IMR-90 (cell line): Measurements from ENCODE around the gene ALDOA. TPM values are rescaled to one million over a fixed set of nuclear protein-coding genes. Genes with fewer than 3 reads are reported as not detected.
"Not testable (repeated sequence)": the region's sequence is repeated elsewhere in the genome, so short reads cannot be mapped to it uniquely, and the experiment has no call there.

Experiments
- ATAC-seq: fragments of 200-7000 bp; cut with Tn5 transposase; 2 replicates; pipeline ENCODE4 v1.9.1; 2020; ENCODE audit warnings: low read depth, mild to moderate bottlenecking, moderate library complexity
- BruUV-seq: library from RNA; stranded (reverse); fragments of 400-500 nt; replicated peaks from 2 replicates; lab custom pipeline; 2021; lab: Mats Ljungman, UMichigan
- CTCF ChIA-PET: fragments of 300-600 bp; formaldehyde crosslinking; extraction: SDS; loops from one replicate; lab custom pipeline; 2021; ENCODE audit warnings: antibody characterized with exemption; lab: Yijun Ruan, JAX
- POLR2A ChIA-PET: fragments of 300-600 bp; sonication (Branson Sonifier 250); formaldehyde crosslinking; loops from one replicate; lab custom pipeline; 2022; ENCODE audit warnings: antibody characterized with exemption; ENCODE audit not compliant: unreplicated experiment; lab: Charles Lee
- DNase-seq: peaks from one replicate; pipeline ENCODE4 v3.0.0; 2013
- H2AFZ ChIP-seq: replicated peaks from 2 replicates; pipeline ENCODE3; 2013; ENCODE audit warnings: low read length, mild to moderate bottlenecking; ENCODE audit not compliant: poor library complexity
- H2AK5ac ChIP-seq: 2 replicates; pipeline ENCODE4 v1.6.1; 2013; ENCODE audit warnings: low read depth, low read length, inconsistent platforms
- H2AK9ac ChIP-seq: replicated peaks from 2 replicates; pipeline ENCODE3; 2013; ENCODE audit warnings: mild to moderate bottlenecking, low read depth, low read length, moderate library complexity; ENCODE audit not compliant: poor library complexity
- H2BK120ac ChIP-seq: 2 replicates; pipeline ENCODE4 v1.6.1; 2013; ENCODE audit warnings: low read depth, low read length, inconsistent platforms
- H2BK15ac ChIP-seq: 3 replicates; pipeline ENCODE4 v1.6.1; 2013; ENCODE audit warnings: low read depth, low read length, inconsistent platforms
- H2BK20ac ChIP-seq: 2 replicates; pipeline ENCODE4 v1.6.1; 2013; ENCODE audit warnings: low read depth, mild to moderate bottlenecking, inconsistent platforms, low read length, moderate library complexity
- H2BK5ac ChIP-seq: 2 replicates; pipeline ENCODE4 v1.6.1; 2013; ENCODE audit warnings: mild to moderate bottlenecking, low read depth, low read length, inconsistent platforms; ENCODE audit not compliant: poor library complexity, severe bottlenecking
- H3K14ac ChIP-seq: replicated peaks from 2 replicates; pipeline ENCODE4 v1.6.1; 2013; ENCODE audit warnings: low read depth, low read length, inconsistent platforms
- H3K18ac ChIP-seq: 2 replicates; pipeline ENCODE4 v1.6.1; 2013; ENCODE audit warnings: low read depth, low read length, control low read depth
- H3K23ac ChIP-seq: 2 replicates; pipeline ENCODE4 v1.6.1; 2013; ENCODE audit warnings: low read depth, low read length, inconsistent platforms
- H3K27ac ChIP-seq: 2 replicates; pipeline ENCODE4 v1.5.1; 2013; ENCODE audit warnings: mild to moderate bottlenecking, control low read depth, low read length; ENCODE audit not compliant: insufficient read depth
- H3K27me3 ChIP-seq: 2 replicates; pipeline ENCODE4 v1.6.1; 2013; ENCODE audit warnings: low read length; ENCODE audit not compliant: control insufficient read depth, insufficient read depth
- H3K36me3 ChIP-seq: 2 replicates; pipeline ENCODE4 v1.6.1; 2013; ENCODE audit warnings: low read length, mixed read lengths; ENCODE audit not compliant: control insufficient read depth, insufficient read depth
- H3K4ac ChIP-seq: 2 replicates; pipeline ENCODE4 v1.6.1; 2013; ENCODE audit warnings: low read depth, low read length, inconsistent platforms
- H3K4me1 ChIP-seq: 2 replicates; pipeline ENCODE4 v1.6.1; 2013; ENCODE audit warnings: low read length, mixed read lengths; ENCODE audit not compliant: control insufficient read depth, insufficient read depth
- H3K4me2 ChIP-seq: 2 replicates; pipeline ENCODE4 v1.6.1; 2013; ENCODE audit warnings: low read depth, mild to moderate bottlenecking, control low read depth, low read length, moderate library complexity
- H3K4me3 ChIP-seq: 2 replicates; pipeline ENCODE4 v1.5.1; 2013; ENCODE audit warnings: low read depth, mild to moderate bottlenecking, control low read depth, low read length, moderate library complexity; ENCODE audit not compliant: insufficient read depth
- H3K56ac ChIP-seq: 2 replicates; pipeline ENCODE4 v1.6.1; 2013; ENCODE audit warnings: low read length, inconsistent platforms; ENCODE audit not compliant: insufficient read depth; ENCODE audit errors: extremely low read depth
- H3K79me1 ChIP-seq, 2 experiments: 2 replicates each; pipeline ENCODE4 v1.6.1; 2013; ENCODE audit warnings: low read length in 2 of 2, inconsistent platforms in 1 of 2, low read depth in 1 of 2
- H3K9ac ChIP-seq: 2 replicates; pipeline ENCODE4 v1.6.1; 2013; ENCODE audit warnings: low read depth, low read length, control low read depth
- H3K9me1 ChIP-seq: 2 replicates; pipeline ENCODE4 v1.6.1; 2013; ENCODE audit warnings: low read length, inconsistent platforms; ENCODE audit not compliant: insufficient read depth
- H3K9me3 ChIP-seq: 2 replicates; pipeline ENCODE4 v1.6.1; 2013; ENCODE audit warnings: low read length; ENCODE audit not compliant: control insufficient read depth, insufficient read depth
- H4K20me1 ChIP-seq: 2 replicates; pipeline ENCODE4 v1.6.1; 2013; ENCODE audit warnings: low read length, inconsistent platforms; ENCODE audit not compliant: insufficient read depth
- H4K5ac ChIP-seq: 2 replicates; pipeline ENCODE4 v1.6.1; 2013; ENCODE audit warnings: mild to moderate bottlenecking, low read depth, low read length, control low read depth
- H4K8ac ChIP-seq, 2 experiments: 2 replicates each; pipeline ENCODE4 v1.6.1; 2013; ENCODE audit warnings: low read depth in 2 of 2, low read length in 2 of 2, control low read depth in 1 of 2, inconsistent platforms in 1 of 2
- H4K91ac ChIP-seq: 2 replicates; pipeline ENCODE4 v1.6.1; 2013; ENCODE audit warnings: low read depth, low read length, inconsistent platforms; ENCODE audit not compliant: insufficient read depth
- BHLHE40 ChIP-seq: fragments of 150-350 bp; IDR thresholded peaks from 2 replicates; pipeline ENCODE4 v1.6.1; 2016; ENCODE audit warnings: mild to moderate bottlenecking, low read depth, low read length
- CHD1 ChIP-seq: IDR thresholded peaks from 2 replicates; pipeline ENCODE4 v1.6.1; 2012; ENCODE audit warnings: low read depth, low read length, improper control_type of control experiment
- POLR2A ChIP-seq: IDR thresholded peaks from 2 replicates; pipeline ENCODE4 v1.6.1; 2012; ENCODE audit warnings: mild to moderate bottlenecking, low read depth, low read length
- RAD21 ChIP-seq: IDR thresholded peaks from 2 replicates; pipeline ENCODE4 v1.6.1; 2012; ENCODE audit warnings: low read length, improper control_type of control experiment
- WGBS, 2 experiments: methylation state at CpG; one replicate each; pipeline versions ENCODE4 v1.1.5 to v1.1.7; 2013; ENCODE audit warnings: missing lambda C conversion rate in 2 of 2; ENCODE audit not compliant: insufficient read length in 1 of 2; ENCODE audit errors: extremely low coverage in 2 of 2; 5-methylcytosine and 5-hydroxymethylcytosine counted together
- dilution Hi-C: fragments of 300-500 bp; cut with HindIII; formaldehyde crosslinking; loops from one replicate; pipeline ENCODE4 v1.14.3; 2018; ENCODE audit warnings: low sequenced_read_pairs; ENCODE audit not compliant: unreplicated experiment
- in situ Hi-C: fragments of 300-500 bp; cut with MboI; formaldehyde crosslinking; loops from 3 replicates; pipeline ENCODE4 v1.14.3; 2019; ENCODE audit warnings: low sequenced_read_pairs, inconsistent platforms, mixed read lengths
- intact Hi-C: fragments of 100-400 bp; cut with micrococcal nuclease; formaldehyde crosslinking; loops from 2 replicates; pipeline ENCODE4 v1.10.0; 2022
- polyA plus RNA-seq, 3 experiments: library from polyadenylated mRNA; depleted of rRNA; stranded (reverse); fragments of >200 nt; gene quantifications; 2 replicates each; pipeline ENCODE4 v1.2.3, GENCODE V29; 2012; ENCODE audit warnings: low replicate concordance in 1 of 3
- total RNA-seq: library from RNA; depleted of rRNA; stranded (reverse); fragments of >200 nt; gene quantifications from 2 replicates; pipeline ENCODE4 v1.2.3, GENCODE V29; 2012
- TF ChIP-seq, protein P1 (sequence below): conservative IDR thresholded peaks from 2 replicates; pipeline ENCODE4 v1.5.1; 2012; ENCODE audit warnings: mild to moderate bottlenecking, low read depth, low read length, improper control_type of control experiment
- TF ChIP-seq, protein P2 (sequence below): fragments of 150-350 bp; IDR thresholded peaks from 2 replicates; pipeline ENCODE4 v1.6.1; 2016; ENCODE audit warnings: low read depth, mild to moderate bottlenecking, low read length, moderate library complexity, borderline replicate concordance

Gene ALDOA
- total and polyA plus RNA-seq, 2 of the 4 experiments (the other 2 are of a cell fraction), result 1,697 to 1,990 TPM

DNA sequence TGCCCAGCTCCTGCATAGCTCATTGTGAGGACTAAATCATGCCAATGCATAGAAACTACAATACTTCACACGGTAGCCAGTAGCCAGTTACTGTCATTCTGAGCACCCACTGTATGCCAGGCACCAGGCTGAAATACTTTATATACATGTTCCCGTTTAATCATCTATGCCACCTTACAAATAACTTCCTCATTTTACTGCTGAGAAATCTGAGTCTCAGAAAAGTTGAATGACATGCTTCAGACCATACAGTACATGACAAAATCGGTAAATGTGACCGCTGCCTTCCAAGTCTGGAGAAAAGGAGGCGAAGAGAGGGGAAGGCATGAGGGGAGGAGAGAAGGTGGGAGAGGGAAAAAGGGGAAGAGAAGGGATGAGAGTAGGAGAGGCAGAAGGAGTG is 25.3 kb upstream of the ALDOA start:
- H4K20me1 ChIP-seq, result no peaks in the 10 kb centered on the region
- POLR2A ChIA-PET, result no interaction called here
- no peak overlapping the region for H3K4ac ChIP-seq
- CTCF ChIA-PET, result interaction anchor here (1.4 kb wide), 1 partner anchor 8 kb away, joined by 6 read pairs; no protein-coding TSS in a partner anchor
- H3K9me1 ChIP-seq, result peaks cover 1% of the 10 kb centered on the region
- DNase-seq (no peak), ATAC-seq (no peak)
- no peak overlapping the region for H2BK120ac ChIP-seq
- no peak overlapping the region for H3K23ac ChIP-seq
- H3K27me3 ChIP-seq, result peaks cover 12% of the 10 kb centered on the region
- H3K79me1 ChIP-seq, result no peaks in the 10 kb centered on the region
- no peak overlapping the region for H3K18ac ChIP-seq
- intact Hi-C loops, result no loop called here
- no peak overlapping the region for H2AK5ac ChIP-seq
- no peaks in the 10 kb centered on the region for H3K36me3 ChIP-seq
- no peak overlapping the region for H2AK9ac ChIP-seq
- H3K14ac ChIP-seq, result no peak overlapping the region
- H3K4me3 ChIP-seq, result no peak overlapping the region
- no peak overlapping the region for H3K4me2 ChIP-seq
- H3K27ac ChIP-seq, result no peak overlapping the region
- H3K56ac ChIP-seq, result no peak overlapping the region
- H2BK15ac ChIP-seq, result no peak overlapping the region
- no CpG with 5 or more reads among the region's 5 CpGs for WGBS, 2 experiments
- H2AFZ ChIP-seq, result no peak overlapping the region
- H4K91ac ChIP-seq, result no peak overlapping the region
- no peak overlapping the region for H2BK20ac ChIP-seq
- no peak overlapping the region for H3K9ac ChIP-seq
- no peaks in the 10 kb centered on the region for H3K4me1 ChIP-seq
- no peak overlapping the region for H4K8ac ChIP-seq
- TF ChIP-seq, protein P1, sequence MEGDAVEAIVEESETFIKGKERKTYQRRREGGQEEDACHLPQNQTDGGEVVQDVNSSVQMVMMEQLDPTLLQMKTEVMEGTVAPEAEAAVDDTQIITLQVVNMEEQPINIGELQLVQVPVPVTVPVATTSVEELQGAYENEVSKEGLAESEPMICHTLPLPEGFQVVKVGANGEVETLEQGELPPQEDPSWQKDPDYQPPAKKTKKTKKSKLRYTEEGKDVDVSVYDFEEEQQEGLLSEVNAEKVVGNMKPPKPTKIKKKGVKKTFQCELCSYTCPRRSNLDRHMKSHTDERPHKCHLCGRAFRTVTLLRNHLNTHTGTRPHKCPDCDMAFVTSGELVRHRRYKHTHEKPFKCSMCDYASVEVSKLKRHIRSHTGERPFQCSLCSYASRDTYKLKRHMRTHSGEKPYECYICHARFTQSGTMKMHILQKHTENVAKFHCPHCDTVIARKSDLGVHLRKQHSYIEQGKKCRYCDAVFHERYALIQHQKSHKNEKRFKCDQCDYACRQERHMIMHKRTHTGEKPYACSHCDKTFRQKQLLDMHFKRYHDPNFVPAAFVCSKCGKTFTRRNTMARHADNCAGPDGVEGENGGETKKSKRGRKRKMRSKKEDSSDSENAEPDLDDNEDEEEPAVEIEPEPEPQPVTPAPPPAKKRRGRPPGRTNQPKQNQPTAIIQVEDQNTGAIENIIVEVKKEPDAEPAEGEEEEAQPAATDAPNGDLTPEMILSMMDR, result no peak
- TF ChIP-seq POLR2A (no peak), RAD21 (no peak), BHLHE40 (no peak), CHD1 (no peak)
- TF ChIP-seq, protein P2, sequence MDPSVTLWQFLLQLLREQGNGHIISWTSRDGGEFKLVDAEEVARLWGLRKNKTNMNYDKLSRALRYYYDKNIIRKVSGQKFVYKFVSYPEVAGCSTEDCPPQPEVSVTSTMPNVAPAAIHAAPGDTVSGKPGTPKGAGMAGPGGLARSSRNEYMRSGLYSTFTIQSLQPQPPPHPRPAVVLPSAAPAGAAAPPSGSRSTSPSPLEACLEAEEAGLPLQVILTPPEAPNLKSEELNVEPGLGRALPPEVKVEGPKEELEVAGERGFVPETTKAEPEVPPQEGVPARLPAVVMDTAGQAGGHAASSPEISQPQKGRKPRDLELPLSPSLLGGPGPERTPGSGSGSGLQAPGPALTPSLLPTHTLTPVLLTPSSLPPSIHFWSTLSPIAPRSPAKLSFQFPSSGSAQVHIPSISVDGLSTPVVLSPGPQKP, result no peak
- no TSS peak for BruUV-seq
- no peaks in the 10 kb centered on the region for H3K9me3 ChIP-seq
- dilution Hi-C loops, result no loop called here
- no peak overlapping the region for H4K5ac ChIP-seq
- in situ Hi-C loops, result no loop called here
- H2BK5ac ChIP-seq, result no peak overlapping the region

DNA sequence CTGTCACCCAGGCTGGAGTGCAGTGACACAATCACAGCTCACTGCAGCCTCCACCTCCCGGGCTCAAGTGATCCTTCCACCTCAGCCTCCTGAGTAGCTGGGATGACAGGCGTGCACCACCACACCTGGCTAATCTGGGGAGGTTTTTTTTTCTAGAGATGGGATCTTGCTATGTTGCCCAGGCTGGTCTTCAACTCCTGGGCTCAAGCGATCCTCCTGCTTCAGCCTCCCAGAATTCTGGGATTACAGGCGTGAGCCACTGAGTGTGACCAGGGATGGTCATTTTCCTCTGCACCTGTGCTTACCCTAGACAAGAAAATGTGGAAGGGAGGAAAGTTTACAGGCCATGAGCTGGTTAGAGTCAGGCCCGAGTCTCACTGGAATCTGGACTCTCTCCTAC is 24.9 kb upstream of the ALDOA start:
- ATAC-seq, H3K9ac ChIP-seq, H3K9me3 ChIP-seq, in situ Hi-C loops, H3K9me1 ChIP-seq, H3K27me3 ChIP-seq, H3K56ac ChIP-seq, H3K4me1 ChIP-seq, H3K18ac ChIP-seq, H4K20me1 ChIP-seq, H3K4me3 ChIP-seq, H3K14ac ChIP-seq, H3K23ac ChIP-seq, H3K4me2 ChIP-seq, H2BK20ac ChIP-seq, H2AK5ac ChIP-seq, H2AK9ac ChIP-seq, dilution Hi-C loops, H2AFZ ChIP-seq, H2BK5ac ChIP-seq, DNase-seq, H3K27ac ChIP-seq, H3K36me3 ChIP-seq, H3K79me1 ChIP-seq, H2BK15ac ChIP-seq, POLR2A ChIA-PET, H2BK120ac ChIP-seq, intact Hi-C loops, H3K4ac ChIP-seq, BruUV-seq, H4K8ac ChIP-seq, H4K5ac ChIP-seq, H4K91ac ChIP-seq: not testable (repeated sequence)
- CTCF ChIA-PET, result interaction anchor here (1.4 kb wide), 1 partner anchor 9 kb away, joined by 6 read pairs; no protein-coding TSS in a partner anchor
- WGBS, 2 experiments, result no CpG with 5 or more reads among the region's 5 CpGs
